K562 (cell line): ENCODE results near the gene ASPRV1. TPM values are rescaled to one million over a fixed set of nuclear protein-coding genes. Genes with fewer than 3 reads are reported as not detected.

Experiments
- ATAC-seq: fragments of 200-7000 bp; cut with Tn5 transposase; 3 replicates; pipeline ENCODE4 v1.9.1; 2020; ENCODE audit warnings: moderate library complexity
- BruUV-seq: library from RNA; stranded (reverse); fragments of 400-500 nt; replicated peaks from 2 replicates; lab custom pipeline; 2021; lab: Mats Ljungman, UMichigan
- CTCF ChIA-PET: fragments of 300-600 bp; formaldehyde crosslinking; extraction: SDS; loops from one replicate; lab custom pipeline; 2021; ENCODE audit warnings: low intra/inter-chr PET ratio; lab: Yijun Ruan, JAX
- POLR2A ChIA-PET: fragments of 300-600, 350-650 bp; sonication (Branson Sonifier 250); formaldehyde crosslinking; extraction: SDS; loops from one replicate; lab custom pipeline; 2021; ENCODE audit warnings: antibody characterized with exemption, inconsistent platforms; lab: Yijun Ruan, JAX
- DNase-seq, 4 experiments: peaks; one replicate each; pipeline versions ENCODE4 v3.0.0 to v3.0.0-alpha.2; 2011 to 2018; ENCODE audit warnings: low spot score in 3 of 4, mixed read lengths in 3 of 4; ENCODE audit errors: extremely low read depth in 1 of 4
- FAIRE-seq: peaks from 2 replicates; lab custom pipeline; 2011; peaks lifted over from hg19 to GRCh38; lab: Jason Lieb, UNC
- H2AFZ ChIP-seq: 2 replicates; pipeline ENCODE4 v1.6.0; 2011; ENCODE audit warnings: low read depth, low read length, control low read depth, inconsistent platforms
- H3K27ac ChIP-seq: fragments of 200-600 bp; 3 replicates; pipeline ENCODE4 v1.8.0; 2011; ENCODE audit warnings: low read depth, mild to moderate bottlenecking, control low read depth, inconsistent platforms, low read length, moderate library complexity, mixed read lengths; ENCODE audit errors: extremely low read depth
- H3K27me3 ChIP-seq, 2 experiments: fragments of 300-600 bp in 1 of 2; 2 replicates in 1 of 2; 3 replicates in 1 of 2; pipeline versions ENCODE4 v1.6.0 to v1.8.0; 2011; ENCODE audit warnings: inconsistent platforms in 2 of 2, low read length in 2 of 2, mild to moderate bottlenecking in 1 of 2, mixed read lengths in 1 of 2, moderate library complexity in 1 of 2; ENCODE audit not compliant: control insufficient read depth in 2 of 2, insufficient read depth in 2 of 2
- H3K36me3 ChIP-seq: fragments of 300-600 bp; 3 replicates; pipeline ENCODE4 v1.8.0; 2011; ENCODE audit warnings: mild to moderate bottlenecking, low read length, inconsistent platforms; ENCODE audit not compliant: control insufficient read depth, insufficient read depth
- H3K4me1 ChIP-seq, 2 experiments: fragments of 200-600 bp in 1 of 2; replicated peaks in 1 of 2; 2 replicates in 1 of 2; 3 replicates in 1 of 2; pipeline versions ENCODE4 v1.5.1 to v1.8.0; 2011; ENCODE audit warnings: inconsistent platforms in 2 of 2, low read length in 2 of 2, mild to moderate bottlenecking in 1 of 2, mixed read lengths in 1 of 2, moderate library complexity in 1 of 2; ENCODE audit not compliant: control insufficient read depth in 2 of 2, insufficient read depth in 2 of 2
- H3K4me2 ChIP-seq: 2 replicates; pipeline ENCODE4 v1.6.1; 2011; ENCODE audit warnings: low read length, control low read depth, inconsistent platforms, mixed read lengths; ENCODE audit not compliant: insufficient read depth
- H3K4me3 ChIP-seq: fragments of 200-600 bp; sonication (generic), shearing (Covaris generic); 2 replicates; pipeline ENCODE4 v1.5.1; 2016; ENCODE audit warnings: control low read depth, inconsistent platforms
- H3K79me2 ChIP-seq: fragments of 200-600 bp; 3 replicates; pipeline ENCODE4 v1.8.0; 2011; ENCODE audit warnings: low read length, inconsistent platforms; ENCODE audit not compliant: control insufficient read depth, insufficient read depth
- H3K9ac ChIP-seq, 2 experiments: 2 replicates each; pipeline versions ENCODE4 v1.6.0 to v1.6.1; 2011; ENCODE audit warnings: low read depth in 2 of 2, low read length in 2 of 2, control low read depth in 1 of 2, inconsistent platforms in 1 of 2, mild to moderate bottlenecking in 1 of 2, mixed read lengths in 1 of 2; ENCODE audit not compliant: insufficient read depth in 1 of 2
- H3K9me1 ChIP-seq: one replicate; pipeline ENCODE4 v1.6.0; 2011; ENCODE audit warnings: inconsistent platforms, mild to moderate bottlenecking, low read length, moderate library complexity; ENCODE audit not compliant: control insufficient read depth, insufficient read depth
- H3K9me3 ChIP-seq: replicated peaks from 2 replicates; pipeline ENCODE4 v1.5.1; 2011; ENCODE audit warnings: low read depth, low read length, inconsistent platforms; ENCODE audit not compliant: control insufficient read depth, insufficient read depth
- H4K20me1 ChIP-seq: replicated peaks from 2 replicates; pipeline ENCODE4 v1.6.1; 2011; ENCODE audit warnings: low read length, inconsistent platforms, mixed read lengths; ENCODE audit not compliant: control insufficient read depth, insufficient read depth
- C11orf30 ChIP-seq: fragments of 450-650 bp; IDR thresholded peaks from 2 replicates; pipeline ENCODE4 v1.6.1; 2016; ENCODE audit warnings: low read depth, mild to moderate bottlenecking
- ELK1 ChIP-seq: sonication (generic); formaldehyde crosslinking; IDR thresholded peaks from 2 replicates; pipeline ENCODE4 v1.8.1; 2022; ENCODE audit warnings: missing genetic modification reagents
- FIP1L1 ChIP-seq: fragments of 200-400 bp; formaldehyde crosslinking; IDR thresholded peaks from 2 replicates; pipeline ENCODE4 v1.6.1; 2018; ENCODE audit warnings: mild to moderate bottlenecking, low read depth, low read length; ENCODE audit not compliant: poor library complexity, severe bottlenecking
- HINFP ChIP-seq: fragments of 450-650 bp; conservative IDR thresholded peaks from 2 replicates; pipeline ENCODE4 v1.6.1; 2016; ENCODE audit warnings: missing genetic modification characterization, low read depth, mild to moderate bottlenecking, control low read depth, missing compliant biosample characterization
- MLX ChIP-seq, 2 experiments: fragments of 450-650 bp in 1 of 2; sonication (generic) in 1 of 2; formaldehyde crosslinking; conservative IDR thresholded peaks; 2 replicates each; pipeline versions ENCODE4 v1.4.0 to v1.8.1; 2020 to 2022; ENCODE audit warnings: mild to moderate bottlenecking in 1 of 2, missing genetic modification reagents in 1 of 2
- NFIX ChIP-seq: fragments of 250-450 bp; sonication (Bioruptor Pico); IDR thresholded peaks from 2 replicates; pipeline ENCODE4 v1.4.0; 2020; ENCODE audit warnings: low read depth, mild to moderate bottlenecking, moderate library complexity
- NR3C1 ChIP-seq: sonication (generic); formaldehyde crosslinking; IDR thresholded peaks from 2 replicates; pipeline ENCODE4 v1.8.1; 2022; ENCODE audit warnings: missing genetic modification reagents
- NRF1 ChIP-seq, 2 experiments: fragments of 450-650 bp; IDR thresholded peaks in 1 of 2; conservative IDR thresholded peaks in 1 of 2; 2 replicates each; pipeline ENCODE4 v1.6.1; 2014; ENCODE audit warnings: mild to moderate bottlenecking in 2 of 2
- PHF8 ChIP-seq: fragments of 200-600 bp; sonication (generic); IDR thresholded peaks from 2 replicates; pipeline ENCODE4 v1.6.1; 2012; ENCODE audit warnings: mixed run types, mild to moderate bottlenecking, inconsistent platforms, low read length, moderate library complexity, borderline replicate concordance
- RFX7 ChIP-seq: fragments of 250-450 bp; sonication (Bioruptor Pico); IDR thresholded peaks from 2 replicates; pipeline ENCODE4 v1.5.1; 2021; ENCODE audit warnings: mild to moderate bottlenecking
- ZBTB8A ChIP-seq: fragments of 450-650 bp; IDR thresholded peaks from 2 replicates; pipeline ENCODE4 v1.6.1; 2018; ENCODE audit warnings: mild to moderate bottlenecking, moderate library complexity; ENCODE audit not compliant: partially characterized antibody
- ZKSCAN8 ChIP-seq: fragments of 200-800 bp; sonication (Bioruptor generic); IDR thresholded peaks from 2 replicates; pipeline ENCODE4 v1.6.1; 2016; ENCODE audit warnings: missing genetic modification characterization, missing compliant biosample characterization
- ZNF134 ChIP-seq: fragments of 250-450 bp; sonication (Bioruptor Pico); conservative IDR thresholded peaks from 2 replicates; pipeline ENCODE4 v1.4.0; 2020
- WGBS: fragments of 100-300 bp; shearing (Covaris generic); methylation state at CpG from one replicate; pipeline ENCODE4 v1.1.6; 2016; ENCODE audit warnings: low coverage, mixed read lengths; ENCODE audit not compliant: insufficient coverage; ENCODE audit errors: missing lambda C conversion rate; 5-methylcytosine and 5-hydroxymethylcytosine counted together
- in situ Hi-C: fragments of 300-500 bp; cut with MboI; formaldehyde crosslinking; loops from 4 replicates; pipeline ENCODE4 v1.15.0; 2018; ENCODE audit warnings: inconsistent platforms, mixed read lengths
- intact Hi-C: fragments of 100-400 bp; cut with micrococcal nuclease; formaldehyde crosslinking; loops from 2 replicates; pipeline ENCODE4 v1.14.2; 2022
- polyA plus RNA-seq, 8 experiments: library from polyadenylated mRNA; depleted of rRNA in 4 of 8; stranded (reverse) in 5 of 8; unstranded in 3 of 8; fragments of >200 nt; fragmentation: Nextera tagmentation in 2 of 8; fragmentation: Illumina TruSeq in 1 of 8; extraction: Ambion mirVana in 2 of 8; extraction: Trizol in 1 of 8; gene quantifications; 2 replicates each; pipeline versions ENCODE4 v1.2.1 to v1.2.3, GENCODE V29; 2011 to 2014; ENCODE audit warnings: inconsistent platforms in 1 of 8, missing spikeins in 1 of 8
- total RNA-seq, 7 experiments: library from RNA; depleted of rRNA in 6 of 7; stranded (reverse); fragments of >200 nt in 6 of 7; fragmentation: Illumina TruSeq in 2 of 7; extraction: Trizol in 2 of 7; gene quantifications; 2 replicates each; pipeline versions ENCODE4 v1.2.1 to v1.2.3, GENCODE V29; 2011 to 2021; ENCODE audit warnings: low replicate concordance in 1 of 7

The ASPRV1 gene
- total and polyA plus RNA-seq, 9 of the 15 experiments (the other 6 are each of a cell fraction or from before 2014, with no cell fraction given) = 0.17 to 0.72 (median 0.47) TPM; not detected in 1

- WGBS = 1% methylated on average over 63 of the region's 81 CpGs
- TF ChIP-seq RFX7 (CRISPR knock-in tag) = no peak
- TF ChIP-seq ELK1 (CRISPR knock-in tag) = no peak
- no peak for TF ChIP-seq ZKSCAN8
- TF ChIP-seq NRF1 (conservative IDR thresholded peaks at IDR 0.05 in 1 of 2, IDR thresholded peaks at IDR 0.05 in 1 of 2) = peak in 1 of 2 experiments; percentile 53; a peak in 1 of 4 replicates
- peak; percentile 14; the same call in 1 of the 2 replicates for TF ChIP-seq C11orf30
- TF ChIP-seq NR3C1 (CRISPR knock-in tag) = peak; percentile 88
- TF ChIP-seq HINFP (tag) = peak; percentile 80
- TF ChIP-seq FIP1L1 = peak; percentile 82
- TF ChIP-seq NFIX (CRISPR knock-in tag) = no peak
- TF ChIP-seq PHF8 = peak; percentile 52; the same call in 1 of the 2 replicates
- no peak for TF ChIP-seq ZBTB8A
- TF ChIP-seq ZNF134 (CRISPR knock-in tag) = no peak
- 0 out of 4 replicates have a peak, but pooled peaks of 1 of the 2 experiments have one; percentile 51 for TF ChIP-seq MLX (CRISPR knock-in tag; conservative IDR thresholded peaks at IDR 0.05)
Measured at GRCh38 chr2:69914950-69915945, 46.2 kb downstream of the ASPRV1 start, which contains the start of gene MXD1. Gene MXD1, plus strand, starts transcription at chr2:69915109. Its CDS starts 222 bp downstream, at chr2:69915331.

More at GRCh38 chr2:69914950-69915945, 46.2 kb downstream of the ASPRV1 start, which contains the start of gene MXD1:
- H3K4me2 ChIP-seq = peak within 1 kb of the TSS; percentile 87
- in situ Hi-C loops (loop anchor here (5.0 to 25.0 kb wide), 3 partner anchors 152 to 722 kb away; partner anchors contain the start of gene FAM136A), intact Hi-C loops (loop anchor here (1.0 to 10.0 kb wide), 7 partner anchors 82 to 353 kb away; partner anchors contain the start of genes AAK1, C2orf42 and PCBP1)
- ChIA-PET CTCF (interaction anchor here (0.6 to 4.2 kb wide), 3 partner anchors 99 to 227 kb away, joined by 3 to 20 read pairs (median 3); no protein-coding TSS in a partner anchor), POLR2A (interaction anchor here (0.5 to 12.6 kb wide), 55 partner anchors 9 to 478 kb away, joined by 3 to 107 read pairs (median 6); partner anchors contain the start of genes C2orf42, FAM136A, NFU1 and PCBP1)
- DNase-seq (peak; percentile 27 to 48 (median 46)), FAIRE-seq (no peak), ATAC-seq (peak; percentile 7)
- H3K4me3 ChIP-seq = peak within 1 kb of the TSS; percentile 96
- no peaks in the 10 kb centered on the region for H3K9me3 ChIP-seq
- peak within 1 kb of the TSS; percentile 96 for H3K27ac ChIP-seq
- H3K9me1 ChIP-seq = no peaks in the 10 kb centered on the region
- H3K4me1 ChIP-seq = peaks cover 15 to 21% of the 10 kb centered on the region in 2 experiments
- no peaks in the 10 kb centered on the region for H4K20me1 ChIP-seq
- H3K36me3 ChIP-seq = peaks cover 51% of the 10 kb centered on the region
- H2AFZ ChIP-seq = peak within 1 kb of the TSS; percentile 88
- peak within 1 kb of the TSS; percentile 88 to 98 for H3K9ac ChIP-seq
- no peaks in the 10 kb centered on the region for H3K27me3 ChIP-seq
- no TSS peak for BruUV-seq
- peaks cover 57% of the 10 kb centered on the region for H3K79me2 ChIP-seq
